Calu3 (cell line): Measurements from ENCODE around the gene FPGS. TPM values are rescaled to one million over a fixed set of nuclear protein-coding genes. Genes with fewer than 3 reads are reported as not detected.

Experiments used
- BruUV-seq: library from RNA; stranded (reverse); fragments of 400-500 nt; replicated peaks from 2 replicates; lab custom pipeline; 2021; lab: Mats Ljungman, UMichigan
- CTCF ChIA-PET: fragments of 300-600 bp; sonication (Branson Sonifier 250); formaldehyde crosslinking; loops from one replicate; lab custom pipeline; 2022; ENCODE audit warnings: antibody characterized with exemption; lab: Charles Lee
- DNase-seq: peaks from one replicate; pipeline ENCODE4 v3.0.0; 2022
- H3K27ac Mint-ChIP-seq: one replicate; pipeline ENCODE4 v1.8.0; 2022; ENCODE audit warnings: mixed read lengths; ENCODE audit not compliant: unreplicated experiment
- H3K27me3 Mint-ChIP-seq: one replicate; pipeline ENCODE4 v1.8.0; 2022; ENCODE audit warnings: mixed read lengths; ENCODE audit not compliant: unreplicated experiment
- H3K36me3 Mint-ChIP-seq: one replicate; pipeline ENCODE4 v1.8.0; 2022; ENCODE audit warnings: mild to moderate bottlenecking, moderate library complexity, mixed read lengths; ENCODE audit not compliant: insufficient read depth, unreplicated experiment
- H3K4me1 Mint-ChIP-seq: one replicate; pipeline ENCODE4 v1.8.0; 2022; ENCODE audit warnings: mild to moderate bottlenecking, low read depth, mixed read lengths; ENCODE audit not compliant: unreplicated experiment
- H3K4me3 Mint-ChIP-seq: one replicate; pipeline ENCODE4 v1.8.0; 2022; ENCODE audit warnings: mild to moderate bottlenecking, low read depth, moderate library complexity, mixed read lengths; ENCODE audit not compliant: unreplicated experiment
- H3K9me3 Mint-ChIP-seq: one replicate; pipeline ENCODE4 v1.8.0; 2022; ENCODE audit warnings: low read depth, mixed read lengths; ENCODE audit not compliant: unreplicated experiment
- intact Hi-C: fragments of 100-400 bp; cut with micrococcal nuclease; formaldehyde crosslinking; loops from one replicate; pipeline ENCODE4 v1.10.0; 2022; ENCODE audit not compliant: unreplicated experiment
- total RNA-seq: library from RNA; stranded (reverse); gene quantifications from 2 replicates; pipeline ENCODE4 v1.2.3, GENCODE V29; 2022
- TF ChIP-seq, protein P1 (sequence below): fragments of 200-600 bp; IDR thresholded peaks from one replicate; pipeline ENCODE4 v1.8.0; 2022; ENCODE audit warnings: antibody characterized with exemption; ENCODE audit not compliant: unreplicated experiment

Gene FPGS
- total RNA-seq, 1 experiment from 2014 or later = 75.2 TPM

GRCh38 chr9:127770905-127771569, 31.6 kb upstream of the FPGS start:
- Mint-ChIP-seq H3K36me3 (peaks cover 13% of the 10 kb centered on the region), H3K27ac (no peak overlapping the region), H3K4me3 (peak overlapping the region; percentile 82), H3K9me3 (no peaks in the 10 kb centered on the region), H3K4me1 (no peaks in the 10 kb centered on the region), H3K27me3 (peaks cover 47% of the 10 kb centered on the region)
- BruUV-seq = no TSS peak
- DNase-seq = peak; percentile 96
- intact Hi-C loops = no loop called here
- TF ChIP-seq, protein P1, sequence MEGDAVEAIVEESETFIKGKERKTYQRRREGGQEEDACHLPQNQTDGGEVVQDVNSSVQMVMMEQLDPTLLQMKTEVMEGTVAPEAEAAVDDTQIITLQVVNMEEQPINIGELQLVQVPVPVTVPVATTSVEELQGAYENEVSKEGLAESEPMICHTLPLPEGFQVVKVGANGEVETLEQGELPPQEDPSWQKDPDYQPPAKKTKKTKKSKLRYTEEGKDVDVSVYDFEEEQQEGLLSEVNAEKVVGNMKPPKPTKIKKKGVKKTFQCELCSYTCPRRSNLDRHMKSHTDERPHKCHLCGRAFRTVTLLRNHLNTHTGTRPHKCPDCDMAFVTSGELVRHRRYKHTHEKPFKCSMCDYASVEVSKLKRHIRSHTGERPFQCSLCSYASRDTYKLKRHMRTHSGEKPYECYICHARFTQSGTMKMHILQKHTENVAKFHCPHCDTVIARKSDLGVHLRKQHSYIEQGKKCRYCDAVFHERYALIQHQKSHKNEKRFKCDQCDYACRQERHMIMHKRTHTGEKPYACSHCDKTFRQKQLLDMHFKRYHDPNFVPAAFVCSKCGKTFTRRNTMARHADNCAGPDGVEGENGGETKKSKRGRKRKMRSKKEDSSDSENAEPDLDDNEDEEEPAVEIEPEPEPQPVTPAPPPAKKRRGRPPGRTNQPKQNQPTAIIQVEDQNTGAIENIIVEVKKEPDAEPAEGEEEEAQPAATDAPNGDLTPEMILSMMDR = no peak
- CTCF ChIA-PET = interaction anchor here (0.6 to 1.1 kb wide), 6 partner anchors 13 to 264 kb away, joined by 3 to 10 read pairs (median 4); partner anchors contain the start of gene TOR2A

GRCh38 chr9:127771570-127772189, 31.0 kb upstream of the FPGS start:
- Mint-ChIP-seq H3K9me3 (no peaks in the 10 kb centered on the region), H3K4me1 (no peaks in the 10 kb centered on the region), H3K36me3 (peaks cover 13% of the 10 kb centered on the region), H3K27ac (no peak overlapping the region), H3K27me3 (peaks cover 40% of the 10 kb centered on the region), H3K4me3 (peak overlapping the region; percentile 82)
- no TSS peak for BruUV-seq
- DNase-seq = no peak
- CTCF ChIA-PET = interaction anchor here (0.6 to 1.1 kb wide), 6 partner anchors 13 to 263 kb away, joined by 3 to 10 read pairs (median 4); partner anchors contain the start of gene TOR2A
- intact Hi-C loops = no loop called here
- TF ChIP-seq, protein P1 = no peak

DNA sequence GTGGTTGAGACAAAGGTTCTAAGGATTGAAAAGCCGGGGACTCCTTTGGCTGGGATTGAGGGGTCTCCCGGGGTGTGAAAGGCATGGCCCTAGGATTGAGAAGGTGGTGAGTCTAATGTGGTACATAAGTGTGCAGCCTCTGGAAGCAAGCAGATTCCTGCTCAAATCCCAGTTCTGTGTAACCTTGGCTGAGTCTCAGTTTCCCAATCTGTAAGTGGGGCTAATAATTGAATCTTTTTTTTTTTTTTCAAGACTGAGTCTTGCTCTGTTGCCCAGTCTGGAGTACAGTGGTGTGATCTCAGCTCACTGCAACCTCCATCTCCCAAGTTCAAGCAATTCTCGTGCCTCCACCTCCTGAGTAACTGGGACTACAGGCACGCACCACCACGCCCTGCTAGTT, 30.1 kb upstream of the FPGS start:
- intact Hi-C loops = no loop called here
- Mint-ChIP-seq H3K36me3 (peaks cover 7% of the 10 kb centered on the region), H3K4me1 (no peaks in the 10 kb centered on the region), H3K27me3 (peaks cover 37% of the 10 kb centered on the region), H3K4me3 (no peak overlapping the region), H3K9me3 (no peaks in the 10 kb centered on the region), H3K27ac (no peak overlapping the region)
- TF ChIP-seq, protein P1 = no peak
- DNase-seq = no peak
- CTCF ChIA-PET = no interaction called here
- no TSS peak for BruUV-seq

DNA sequence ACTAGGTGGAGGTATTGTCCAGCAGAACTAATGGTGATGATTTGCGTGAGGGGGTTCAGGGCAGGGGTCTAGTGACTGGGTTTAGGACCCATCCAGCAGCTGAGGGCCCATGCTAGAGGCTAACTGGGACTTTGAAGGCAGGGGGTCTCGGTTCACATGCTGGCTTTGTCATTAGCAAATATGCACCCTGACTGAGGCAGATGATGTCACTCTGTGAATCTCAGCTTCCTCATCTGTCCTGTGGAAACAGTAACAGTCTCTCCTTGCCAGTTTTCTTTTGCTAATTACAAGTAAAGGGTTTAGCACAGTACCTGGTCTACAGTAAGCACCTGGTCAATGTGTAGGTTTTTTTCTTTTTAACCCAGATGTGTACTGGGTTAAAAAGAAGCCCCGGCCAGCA, 29.4 kb upstream of the FPGS start:
- no TSS peak for BruUV-seq
- H3K4me3 Mint-ChIP-seq = no peak overlapping the region
- intact Hi-C loops = no loop called here
- peaks cover 42% of the 10 kb centered on the region for H3K27me3 Mint-ChIP-seq
- TF ChIP-seq, protein P1 = no peak
- no peak for DNase-seq
- H3K9me3 Mint-ChIP-seq = no peaks in the 10 kb centered on the region
- CTCF ChIA-PET = no interaction called here
- peaks cover 7% of the 10 kb centered on the region for H3K36me3 Mint-ChIP-seq
- no peaks in the 10 kb centered on the region for H3K4me1 Mint-ChIP-seq
- H3K27ac Mint-ChIP-seq = no peak overlapping the region
